ENCODE results near the gene ASAP3.

The ASAP3 gene

GRCh38 chr1:23434260-23434775 lies 49.7 kb downstream of the ASAP3 start:
- Histone ChIP-seq H3K27ac (ENCODE audit: low read length) (no peak overlapping the region), H3K36me3 (replicated peaks; ENCODE audit: low read depth, low read length) (no peaks in the 10 kb centered on the region), H3K4me3 (ENCODE audit: low read length) (no peak overlapping the region), H3K9ac (ENCODE audit: low read length) (no peak overlapping the region), H4K20me1 (ENCODE audit: insufficient read depth, low read length) (no peaks in the 10 kb centered on the region), H3K27me3 (ENCODE audit: low read depth, low read length) (peaks cover 4% of the 10 kb centered on the region; the same call in 1 of the 2 replicates), H3K4me2 (ENCODE audit: low read length) (no peak overlapping the region), H2AFZ (ENCODE audit: low read depth, low read length) (no peak overlapping the region), H3K79me2 (ENCODE audit: low read length) (no peaks in the 10 kb centered on the region), H3K4me1 (ENCODE audit: low read length) (no peaks in the 10 kb centered on the region), H3K9me3 (ENCODE audit: insufficient read depth, low read length) (no peaks in the 10 kb centered on the region)
- TF ChIP-seq EZH2phosphoT487 (IDR thresholded peaks at IDR 0.05; ENCODE audit: low read depth), result no peak
- no peak for TF ChIP-seq CTCF (IDR thresholded peaks at IDR 0.05; ENCODE audit: low read depth, low read length)

GRCh38 chr1:23433122-23433521 lies 50.9 kb downstream of the ASAP3 start:
- Histone ChIP-seq H2AFZ (ENCODE audit: low read depth, low read length) (no peak overlapping the region), H3K4me2 (ENCODE audit: low read length) (no peak overlapping the region), H3K27me3 (ENCODE audit: low read depth, low read length) (peaks cover 15% of the 10 kb centered on the region; the same call in 1 of the 2 replicates), H3K27ac (ENCODE audit: low read length) (no peak overlapping the region), H3K79me2 (ENCODE audit: low read length) (no peaks in the 10 kb centered on the region), H3K9me3 (ENCODE audit: insufficient read depth, low read length) (no peaks in the 10 kb centered on the region), H3K4me3 (ENCODE audit: low read length) (no peak overlapping the region), H3K36me3 (replicated peaks; ENCODE audit: low read depth, low read length) (no peaks in the 10 kb centered on the region), H4K20me1 (ENCODE audit: insufficient read depth, low read length) (no peaks in the 10 kb centered on the region), H3K4me1 (ENCODE audit: low read length) (no peaks in the 10 kb centered on the region), H3K9ac (ENCODE audit: low read length) (no peak overlapping the region)
- TF ChIP-seq EZH2phosphoT487 (IDR thresholded peaks at IDR 0.05; ENCODE audit: low read depth) (no peak), CTCF (IDR thresholded peaks at IDR 0.05; ENCODE audit: low read depth, low read length) (no peak)

- TF ChIP-seq EZH2phosphoT487 (IDR thresholded peaks at IDR 0.05; ENCODE audit: low read depth), result no peak
- TF ChIP-seq CTCF (IDR thresholded peaks at IDR 0.05; ENCODE audit: low read depth, low read length), result no peak
- Histone ChIP-seq H3K27ac (ENCODE audit: low read length) (no peak overlapping the region), H3K27me3 (ENCODE audit: low read depth, low read length) (peaks cover 16% of the 10 kb centered on the region; the same call in 1 of the 2 replicates), H3K36me3 (replicated peaks; ENCODE audit: low read depth, low read length) (no peaks in the 10 kb centered on the region), H3K4me2 (ENCODE audit: low read length) (no peak overlapping the region), H3K4me3 (ENCODE audit: low read length) (no peak overlapping the region), H2AFZ (ENCODE audit: low read depth, low read length) (no peak overlapping the region), H3K4me1 (ENCODE audit: low read length) (no peaks in the 10 kb centered on the region), H3K9ac (ENCODE audit: low read length) (no peak overlapping the region), H3K9me3 (ENCODE audit: insufficient read depth, low read length) (no peaks in the 10 kb centered on the region), H4K20me1 (ENCODE audit: insufficient read depth, low read length) (no peaks in the 10 kb centered on the region), H3K79me2 (ENCODE audit: low read length) (no peaks in the 10 kb centered on the region)
Observed at GRCh38 chr1:23431431-23431830, 52.5 kb downstream of the ASAP3 start.

- no peaks in the 10 kb centered on the region for H3K9me3 ChIP-seq (ENCODE audit: insufficient read depth, low read length)
- no peaks in the 10 kb centered on the region for H3K79me2 ChIP-seq (ENCODE audit: low read length)
- no peak overlapping the region for H3K4me2 ChIP-seq (ENCODE audit: low read length)
- no peak overlapping the region for H3K9ac ChIP-seq (ENCODE audit: low read length)
- peaks cover 16% of the 10 kb centered on the region; the same call in 1 of the 2 replicates for H3K27me3 ChIP-seq (ENCODE audit: low read depth, low read length)
- H3K36me3 ChIP-seq (replicated peaks; ENCODE audit: low read depth, low read length), result no peaks in the 10 kb centered on the region
- H3K4me3 ChIP-seq (ENCODE audit: low read length), result no peak overlapping the region
- no peaks in the 10 kb centered on the region for H3K4me1 ChIP-seq (ENCODE audit: low read length)
- no peak for TF ChIP-seq EZH2phosphoT487 (IDR thresholded peaks at IDR 0.05; ENCODE audit: low read depth)
- TF ChIP-seq CTCF (IDR thresholded peaks at IDR 0.05; ENCODE audit: low read depth, low read length), result no peak
- H4K20me1 ChIP-seq (ENCODE audit: insufficient read depth, low read length), result no peaks in the 10 kb centered on the region
- H3K27ac ChIP-seq (ENCODE audit: low read length), result no peak overlapping the region
- H2AFZ ChIP-seq (ENCODE audit: low read depth, low read length), result no peak overlapping the region
Observed at GRCh38 chr1:23430803-23431202, 53.2 kb downstream of the ASAP3 start.
